GM21526 (cell line): ENCODE measurements around the gene SEMA6A.

Experiments
- ATAC-seq: cut with Tn5 transposase; IDR thresholded peaks from one replicate; pipeline ENCODE4 v1.9.1; 2021; ENCODE audit warnings: moderate library complexity; ENCODE audit not compliant: unreplicated experiment, low FRiP score

SEMA6A gene

GRCh38 chr5:116442931-116443551, 131.6 kb downstream of the SEMA6A start:
- no peak for ATAC-seq

GRCh38 chr5:116442095-116442534, 132.5 kb downstream of the SEMA6A start:
- no peak for ATAC-seq

GRCh38 chr5:116441223-116441622, 133.4 kb downstream of the SEMA6A start:
- no peak for ATAC-seq

GRCh38 chr5:116440457-116441001, 134.1 kb downstream of the SEMA6A start:
- no peak for ATAC-seq

DNA sequence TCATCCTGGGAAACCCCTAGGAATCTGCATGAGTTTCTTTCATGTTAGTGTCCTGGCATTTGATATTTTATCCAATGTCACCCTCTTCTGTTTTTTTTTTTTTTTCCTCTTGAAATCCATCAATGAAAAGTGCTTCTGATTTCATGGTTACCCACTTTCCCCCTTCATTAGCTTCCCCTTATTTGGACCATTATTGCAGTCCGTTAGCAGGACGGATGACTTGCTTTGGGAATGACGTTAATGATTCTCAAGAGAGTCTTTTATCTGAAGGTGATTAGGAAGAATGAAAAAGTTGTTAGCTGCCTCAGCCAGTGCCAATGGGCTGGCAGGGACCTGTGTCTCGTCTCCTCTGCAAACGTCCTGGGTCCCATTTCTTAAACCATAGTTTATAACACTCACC, 134.7 kb downstream of the SEMA6A start:
- no peak for ATAC-seq

GRCh38 chr5:116438979-116439554, 135.6 kb downstream of the SEMA6A start:
- no peak for ATAC-seq

DNA sequence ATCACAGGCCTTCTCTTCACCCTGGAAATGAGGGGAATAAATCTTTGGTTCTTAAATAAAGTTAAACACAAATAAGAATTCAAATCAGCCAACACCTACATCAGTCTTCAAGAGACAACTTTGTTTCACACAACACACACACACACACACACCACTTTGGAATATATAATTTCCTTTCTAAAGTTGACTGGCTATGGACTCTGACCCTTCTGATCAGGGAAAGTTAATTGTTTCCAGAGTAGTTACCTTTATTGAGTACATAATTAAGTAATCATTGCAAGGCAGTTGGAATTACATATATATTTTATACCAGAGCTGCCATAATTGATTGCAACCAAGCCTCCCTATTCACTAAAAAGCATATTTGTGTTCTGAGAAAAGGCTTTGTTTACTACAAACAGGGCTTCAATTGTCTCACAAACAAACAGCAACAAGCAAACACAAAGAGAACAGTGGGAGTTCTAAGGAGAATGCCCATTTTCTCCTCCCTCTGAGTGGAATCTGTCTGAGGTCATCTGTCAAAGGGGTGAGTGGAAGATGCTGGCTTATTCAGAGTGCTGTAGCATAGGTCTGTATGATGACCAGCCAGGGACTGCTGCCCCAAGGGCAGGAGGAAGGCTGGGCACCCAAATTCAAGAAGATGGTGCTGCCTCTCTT, 136.6 kb downstream of the SEMA6A start:
- ATAC-seq: no peak

DNA sequence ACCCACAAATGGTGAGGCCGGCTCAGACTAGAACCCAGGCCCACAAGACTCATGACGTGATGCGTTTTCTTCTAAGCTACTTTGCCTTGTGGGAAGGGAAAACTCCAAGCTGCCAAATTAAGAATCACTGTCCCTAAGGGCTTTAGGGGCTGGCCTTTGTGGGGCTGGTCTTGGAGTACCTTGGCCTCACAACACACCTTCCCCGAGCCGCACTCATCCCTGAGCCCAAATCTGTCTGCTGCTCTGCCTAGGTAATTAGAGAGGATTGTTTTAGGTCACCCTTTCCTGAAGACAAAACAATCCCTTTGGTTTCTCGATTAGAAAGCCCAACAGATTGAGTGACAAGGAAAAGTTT, 137.3 kb downstream of the SEMA6A start:
- no peak for ATAC-seq

GRCh38 chr5:116436674-116437350, 137.8 kb downstream of the SEMA6A start:
- ATAC-seq: no peak

- no peak for ATAC-seq
These were observed 145.7 kb downstream of the SEMA6A start for GRCh38 chr5:116428966-116429365.

- ATAC-seq: no peak
These were observed 146.2 kb downstream of the SEMA6A start for GRCh38 chr5:116428413-116428812.

DNA sequence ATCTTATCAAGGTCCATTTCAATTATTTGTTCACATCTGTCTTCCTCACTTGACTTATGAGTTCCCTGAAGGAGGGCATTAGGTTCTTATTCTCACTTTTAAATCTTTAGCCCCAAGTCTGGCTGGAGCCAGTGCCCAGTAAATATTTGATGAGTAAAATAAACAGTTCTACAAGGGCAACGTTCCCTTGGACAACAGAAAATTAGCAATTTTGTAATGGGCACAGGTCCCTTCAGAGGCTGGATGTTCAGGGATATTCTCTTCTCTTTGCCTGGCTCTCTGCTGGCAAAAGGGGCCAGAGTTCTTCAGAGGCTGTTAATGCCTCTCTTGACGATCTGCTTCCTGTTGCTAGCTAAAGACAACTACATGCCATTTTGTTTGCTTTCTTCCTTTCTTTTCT, 149.7 kb downstream of the SEMA6A start:
- no peak for ATAC-seq

GRCh38 chr5:116424258-116424615, 150.4 kb downstream of the SEMA6A start:
- ATAC-seq: no peak

GRCh38 chr5:116423587-116424257, 150.9 kb downstream of the SEMA6A start:
- no peak for ATAC-seq

- ATAC-seq: no peak
These were observed 151.5 kb downstream of the SEMA6A start for GRCh38 chr5:116423141-116423540.

DNA sequence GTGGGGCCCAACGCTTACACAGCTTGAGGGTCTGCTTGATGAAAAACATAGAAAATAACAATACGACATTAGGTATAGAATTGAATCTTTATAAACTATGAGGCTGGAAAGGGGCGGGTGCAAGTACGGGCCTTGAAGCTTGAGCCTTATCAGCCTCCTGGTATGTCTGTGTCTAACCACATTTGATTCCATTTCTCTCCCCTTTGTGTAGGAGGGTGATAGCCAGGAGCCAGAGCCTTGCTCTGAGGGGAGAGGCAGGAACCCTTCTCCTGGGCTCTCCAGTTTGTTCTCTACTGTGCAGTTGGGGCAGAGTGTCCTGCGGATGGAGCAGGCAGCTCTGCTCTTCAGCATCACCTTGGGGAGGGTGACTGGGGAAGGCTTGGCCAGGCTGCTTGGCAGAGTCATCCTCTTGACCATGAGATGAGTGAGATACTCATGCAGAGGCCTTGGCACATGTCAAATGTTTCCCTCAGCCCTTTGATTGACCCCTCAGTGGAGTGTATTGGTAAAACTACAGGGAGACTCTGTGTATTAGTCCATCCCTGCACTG, 153.5 kb downstream of the SEMA6A start:
- ATAC-seq: no peak

GRCh38 chr5:116420540-116420939, 154.1 kb downstream of the SEMA6A start:
- no peak for ATAC-seq

DNA sequence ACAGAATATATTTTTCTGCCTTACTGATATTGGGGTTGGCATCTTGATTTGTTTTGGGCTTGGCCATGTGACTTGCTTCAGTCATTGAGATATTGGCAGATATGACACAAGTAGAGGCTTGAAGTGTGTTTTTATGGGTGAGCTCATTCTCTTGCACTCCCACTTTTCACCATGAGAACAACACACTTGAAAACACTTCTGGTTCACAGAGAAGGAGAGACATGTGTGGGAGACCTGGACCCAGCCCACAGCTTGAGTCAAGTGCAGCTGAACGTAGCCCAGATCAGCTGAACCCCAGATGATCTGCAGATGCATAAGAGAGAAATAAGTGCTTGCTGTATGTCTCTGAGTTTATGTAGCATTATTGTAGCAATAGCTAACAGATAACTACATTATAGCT, 155.4 kb downstream of the SEMA6A start:
- no peak for ATAC-seq

- no peak for ATAC-seq
These were observed 155.8 kb downstream of the SEMA6A start for GRCh38 chr5:116418774-116419173.

GRCh38 chr5:116418016-116418415, 156.6 kb downstream of the SEMA6A start:
- ATAC-seq: no peak

DNA sequence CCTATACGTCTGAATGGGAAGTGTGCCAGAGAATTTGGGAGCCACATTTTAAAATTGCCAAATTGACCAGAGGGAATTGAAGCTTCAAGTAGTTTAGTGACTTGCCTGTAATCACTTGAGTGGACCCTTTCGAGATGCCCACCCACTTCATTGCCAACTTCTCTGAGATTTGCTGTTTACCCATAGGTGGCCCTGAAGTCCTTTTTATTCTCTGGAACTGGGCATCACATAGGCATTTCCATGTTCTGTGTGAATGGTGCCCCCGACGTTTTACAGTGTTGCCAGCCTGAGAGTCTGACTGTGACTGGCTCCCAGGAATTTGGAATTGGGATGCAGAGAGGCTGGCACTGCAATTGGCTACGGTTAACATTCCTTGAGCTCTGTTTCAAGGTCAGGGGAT, 158.6 kb downstream of the SEMA6A start:
- ATAC-seq: no peak
